ENCODE results near the gene NKAPD1.

GRCh38 chr11:112087212-112087611 is 13.1 kb downstream of the NKAPD1 start:
- TF ChIP-seq POLR2AphosphoS5 (IDR thresholded peaks at IDR 0.05): no peak
- TF ChIP-seq, protein P1, sequence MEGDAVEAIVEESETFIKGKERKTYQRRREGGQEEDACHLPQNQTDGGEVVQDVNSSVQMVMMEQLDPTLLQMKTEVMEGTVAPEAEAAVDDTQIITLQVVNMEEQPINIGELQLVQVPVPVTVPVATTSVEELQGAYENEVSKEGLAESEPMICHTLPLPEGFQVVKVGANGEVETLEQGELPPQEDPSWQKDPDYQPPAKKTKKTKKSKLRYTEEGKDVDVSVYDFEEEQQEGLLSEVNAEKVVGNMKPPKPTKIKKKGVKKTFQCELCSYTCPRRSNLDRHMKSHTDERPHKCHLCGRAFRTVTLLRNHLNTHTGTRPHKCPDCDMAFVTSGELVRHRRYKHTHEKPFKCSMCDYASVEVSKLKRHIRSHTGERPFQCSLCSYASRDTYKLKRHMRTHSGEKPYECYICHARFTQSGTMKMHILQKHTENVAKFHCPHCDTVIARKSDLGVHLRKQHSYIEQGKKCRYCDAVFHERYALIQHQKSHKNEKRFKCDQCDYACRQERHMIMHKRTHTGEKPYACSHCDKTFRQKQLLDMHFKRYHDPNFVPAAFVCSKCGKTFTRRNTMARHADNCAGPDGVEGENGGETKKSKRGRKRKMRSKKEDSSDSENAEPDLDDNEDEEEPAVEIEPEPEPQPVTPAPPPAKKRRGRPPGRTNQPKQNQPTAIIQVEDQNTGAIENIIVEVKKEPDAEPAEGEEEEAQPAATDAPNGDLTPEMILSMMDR (IDR thresholded peaks at IDR 0.05): no peak
